SU-DHL-6 (cell line): ENCODE results near the gene SPTSSB.

Experiments used
- CTCF ChIP-seq: fragments of 200-600 bp; sonication (generic); IDR thresholded peaks from one replicate; pipeline ENCODE4 v1.5.1; 2017; ENCODE audit warnings: antibody characterized with exemption, mild to moderate bottlenecking, low read length, moderate library complexity; ENCODE audit not compliant: insufficient read depth, poor library complexity, severe bottlenecking
- EZH2phosphoT487 ChIP-seq: fragments of 200-600 bp; sonication (generic), shearing (Covaris generic); conservative IDR thresholded peaks from 2 replicates; pipeline ENCODE4 v1.6.1; 2018; ENCODE audit warnings: mild to moderate bottlenecking, antibody characterized with exemption, low read length, moderate library complexity, mixed read lengths

GRCh38 chr3:161358488-161358887 lies 12.8 kb downstream of the SPTSSB start:
- no peak for TF ChIP-seq CTCF
- no peak for TF ChIP-seq EZH2phosphoT487
